Esophagus muscularis mucosa (tissue), 4 donors: ENCODE data around the gene BDKRB2.

Experiments used
- CTCF ChIP-seq, 3 experiments: fragments of 200-600 bp in 2 of 3; fragments of 450-650 bp in 1 of 3; sonication (generic) in 2 of 3; IDR thresholded peaks; one replicate each; pipeline ENCODE4 v1.5.1; 2017 to 2019; ENCODE audit warnings: antibody characterized with exemption in 3 of 3, mild to moderate bottlenecking in 2 of 3, moderate library complexity in 1 of 3
- EP300 ChIP-seq: sonication (generic); formaldehyde crosslinking; IDR thresholded peaks from one replicate; pipeline ENCODE4 v1.6.1; 2017; ENCODE audit warnings: antibody characterized with exemption
- POLR2A ChIP-seq: fragments of 450-650 bp; IDR thresholded peaks from one replicate; pipeline ENCODE4 v1.6.1; 2017; ENCODE audit warnings: antibody characterized with exemption, moderate library complexity, mild to moderate bottlenecking, low read depth
- POLR2AphosphoS5 ChIP-seq, 2 donors: sonication (generic); formaldehyde crosslinking; IDR thresholded peaks; one replicate each; pipeline ENCODE4 v1.6.1; 2017; ENCODE audit warnings: antibody characterized with exemption in 2 of 2

- no peak for TF ChIP-seq CTCF (IDR thresholded peaks at IDR 0.05)
- no peak for TF ChIP-seq POLR2A
- peak in 1 of 2 donors; percentile 19 for TF ChIP-seq POLR2AphosphoS5 (IDR thresholded peaks at IDR 0.05)
- no peak for TF ChIP-seq EP300
Observed at GRCh38 chr14:96246539-96246847, 41.9 kb downstream of the BDKRB2 start.
